ENCODE data around the gene PPP1R7. TPM values are rescaled to one million over a fixed set of nuclear protein-coding genes. Genes with fewer than 3 reads are reported as not detected.

The PPP1R7 gene
- total and polyA plus RNA-seq, 2 of the 4 experiments (the other 2 are of a cell fraction), result 60.8 to 70.0 TPM

DNA sequence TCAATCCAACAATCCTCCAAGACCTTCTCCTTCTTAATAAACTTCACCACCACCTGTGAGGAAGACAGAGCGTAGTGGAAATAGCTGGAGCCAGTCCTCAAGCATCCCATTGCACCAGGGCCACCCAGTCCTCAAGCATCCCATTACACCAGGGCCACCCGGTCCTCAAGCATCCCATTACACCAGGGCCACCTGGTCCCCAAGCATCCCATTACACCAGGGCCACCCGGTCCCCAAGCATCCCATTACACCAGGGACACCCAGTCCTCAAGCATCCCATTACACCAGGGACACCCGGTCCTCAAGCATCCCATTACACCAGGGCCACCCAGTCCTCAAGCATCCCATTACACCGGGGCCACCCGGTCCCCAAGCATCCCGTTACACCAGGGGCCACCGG lies 34.9 kb upstream of the PPP1R7 start:
- H2BK5ac ChIP-seq (ENCODE audit: low read depth, low read length, poor library complexity, severe bottlenecking), result no peak overlapping the region
- H3K36me3 ChIP-seq (ENCODE audit: control insufficient read depth, insufficient read depth, low read length), result peaks cover 1% of the 10 kb centered on the region; the same call in 1 of the 2 replicates
- H4K91ac ChIP-seq (ENCODE audit: insufficient read depth, low read depth, low read length), result no peak overlapping the region
- no peak overlapping the region for H3K4me2 ChIP-seq (ENCODE audit: low read depth, low read length)
- H3K27ac ChIP-seq (ENCODE audit: insufficient read depth, low read length), result no peak overlapping the region
- H2AFZ ChIP-seq (replicated peaks; ENCODE audit: low read length, poor library complexity), result no peak overlapping the region
- H3K4ac ChIP-seq (ENCODE audit: low read depth, low read length), result no peak overlapping the region
- H3K9me1 ChIP-seq (ENCODE audit: insufficient read depth, low read length), result 0 out of 2 replicates have a peak, but pooled peaks cover 3% of the 10 kb centered on the region
- WGBS, 2 experiments (ENCODE audit: extremely low coverage in 2 of 2, insufficient read length in 1 of 2), result 66% methylated on average over 6 of the region's 8 CpGs; no CpG with 5 or more reads in 1 of the 2 experiments
- in situ Hi-C loops (cut with MboI; ENCODE audit: low sequenced_read_pairs) (no loop called here), dilution Hi-C loops (cut with HindIII; ENCODE audit: low sequenced_read_pairs, unreplicated experiment) (no loop called here), intact Hi-C loops (cut with micrococcal nuclease) (no loop called here)
- H3K56ac ChIP-seq (ENCODE audit: extremely low read depth, insufficient read depth, low read length), result no peak overlapping the region
- H2BK120ac ChIP-seq (ENCODE audit: low read depth, low read length), result no peak overlapping the region
- DNase-seq (no peak), ATAC-seq (ENCODE audit: low read depth) (no peak)
- H3K23ac ChIP-seq (ENCODE audit: low read depth, low read length), result no peak overlapping the region
- H3K9ac ChIP-seq (ENCODE audit: low read depth, low read length), result no peak overlapping the region
- H3K4me3 ChIP-seq (ENCODE audit: insufficient read depth, low read depth, low read length), result no peak overlapping the region
- no peak overlapping the region for H2BK20ac ChIP-seq (ENCODE audit: low read depth, low read length)
- ChIA-PET CTCF (no interaction called here), POLR2A (ENCODE audit: unreplicated experiment) (no interaction called here)
- H3K14ac ChIP-seq (replicated peaks; ENCODE audit: low read depth, low read length), result no peak overlapping the region
- BruUV-seq (replicated peaks), result no TSS peak
- no peak overlapping the region for H3K18ac ChIP-seq (ENCODE audit: low read depth, low read length)
- H4K8ac ChIP-seq (ENCODE audit: low read depth in 2 of 2, low read length in 2 of 2), result no peak overlapping the region
- no peak overlapping the region for H4K5ac ChIP-seq (ENCODE audit: low read depth, low read length)
- H2BK15ac ChIP-seq (ENCODE audit: low read depth, low read length), result no peak overlapping the region
- no peaks in the 10 kb centered on the region for H3K9me3 ChIP-seq (ENCODE audit: control insufficient read depth, insufficient read depth, low read length)
- TF ChIP-seq RFX5 (IDR thresholded peaks at IDR 0.05; ENCODE audit: low read depth, low read length) (no peak), NFE2L2 (IDR thresholded peaks at IDR 0.05; ENCODE audit: low read depth, low read length) (no peak), FOS (IDR thresholded peaks at IDR 0.05; ENCODE audit: low read depth, low read length) (no peak), RAD21 (IDR thresholded peaks at IDR 0.05; ENCODE audit: low read length) (no peak), POLR2A (IDR thresholded peaks at IDR 0.05; ENCODE audit: low read depth, low read length) (no peak), USF2 (IDR thresholded peaks at IDR 0.05; ENCODE audit: low read depth, low read length) (no peak), CEBPB (IDR thresholded peaks at IDR 0.05; ENCODE audit: low read depth, low read length) (no peak), CHD1 (IDR thresholded peaks at IDR 0.05; ENCODE audit: low read depth, low read length) (no peak), ELK1 (IDR thresholded peaks at IDR 0.05; ENCODE audit: borderline replicate concordance, low read depth, low read length) (no peak), SMC3 (IDR thresholded peaks at IDR 0.05; ENCODE audit: low read depth, low read length) (no peak), RCOR1 (IDR thresholded peaks at IDR 0.05; ENCODE audit: insufficient replicate concordance, low read length) (no peak), MAZ (IDR thresholded peaks at IDR 0.05; ENCODE audit: borderline replicate concordance, low read depth, low read length) (no peak), MXI1 (IDR thresholded peaks at IDR 0.05; ENCODE audit: borderline replicate concordance, low read depth, low read length) (no peak), BHLHE40 (IDR thresholded peaks at IDR 0.05; ENCODE audit: low read depth, low read length) (no peak), MAFK (IDR thresholded peaks at IDR 0.05; ENCODE audit: low read depth, low read length) (no peak)
- TF ChIP-seq, protein P1, sequence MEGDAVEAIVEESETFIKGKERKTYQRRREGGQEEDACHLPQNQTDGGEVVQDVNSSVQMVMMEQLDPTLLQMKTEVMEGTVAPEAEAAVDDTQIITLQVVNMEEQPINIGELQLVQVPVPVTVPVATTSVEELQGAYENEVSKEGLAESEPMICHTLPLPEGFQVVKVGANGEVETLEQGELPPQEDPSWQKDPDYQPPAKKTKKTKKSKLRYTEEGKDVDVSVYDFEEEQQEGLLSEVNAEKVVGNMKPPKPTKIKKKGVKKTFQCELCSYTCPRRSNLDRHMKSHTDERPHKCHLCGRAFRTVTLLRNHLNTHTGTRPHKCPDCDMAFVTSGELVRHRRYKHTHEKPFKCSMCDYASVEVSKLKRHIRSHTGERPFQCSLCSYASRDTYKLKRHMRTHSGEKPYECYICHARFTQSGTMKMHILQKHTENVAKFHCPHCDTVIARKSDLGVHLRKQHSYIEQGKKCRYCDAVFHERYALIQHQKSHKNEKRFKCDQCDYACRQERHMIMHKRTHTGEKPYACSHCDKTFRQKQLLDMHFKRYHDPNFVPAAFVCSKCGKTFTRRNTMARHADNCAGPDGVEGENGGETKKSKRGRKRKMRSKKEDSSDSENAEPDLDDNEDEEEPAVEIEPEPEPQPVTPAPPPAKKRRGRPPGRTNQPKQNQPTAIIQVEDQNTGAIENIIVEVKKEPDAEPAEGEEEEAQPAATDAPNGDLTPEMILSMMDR (conservative IDR thresholded peaks at IDR 0.05; ENCODE audit: low read depth, low read length), result no peak
- no peaks in the 10 kb centered on the region for H3K4me1 ChIP-seq (ENCODE audit: control insufficient read depth, insufficient read depth, low read length)
- no peaks in the 10 kb centered on the region for H3K27me3 ChIP-seq (ENCODE audit: control insufficient read depth, insufficient read depth, low read length)
- H3K79me1 ChIP-seq (ENCODE audit: low read depth in 1 of 2, low read length in 2 of 2), result 0 out of 4 replicates have a peak, but pooled peaks cover 0 to 2% of the 10 kb centered on the region in 2 experiments
- H2AK9ac ChIP-seq (replicated peaks; ENCODE audit: low read depth, low read length, poor library complexity), result no peak overlapping the region
- no peak overlapping the region for H2AK5ac ChIP-seq (ENCODE audit: low read depth, low read length)
- no peaks in the 10 kb centered on the region for H4K20me1 ChIP-seq (ENCODE audit: insufficient read depth, low read length)

Measured in IMR-90 (cell line).